GM19043 (cell line): ENCODE results near the gene BTNL8.
A peak's percentile ranks its signal among the peaks of the same experiment; 100 is the strongest.

Experiments used
- ATAC-seq: cut with Tn5 transposase; IDR thresholded peaks from one replicate; pipeline ENCODE4 v1.9.1; 2021; ENCODE audit warnings: low read depth; ENCODE audit not compliant: unreplicated experiment

BTNL8 gene

GRCh38 chr5:180950291-180950949 is 51.5 kb downstream of the BTNL8 start:
- ATAC-seq: no peak

- ATAC-seq: no peak
Measured at GRCh38 chr5:180959661-180960060, 60.7 kb downstream of the BTNL8 start.

GRCh38 chr5:180960209-180960608 is 61.2 kb downstream of the BTNL8 start:
- ATAC-seq: no peak

GRCh38 chr5:180969406-180969805 is 70.4 kb downstream of the BTNL8 start:
- ATAC-seq: no peak

- no peak for ATAC-seq
Measured at GRCh38 chr5:180970336-180970735, 71.4 kb downstream of the BTNL8 start.

- ATAC-seq: no peak
Measured at GRCh38 chr5:180970875-180971274, 71.9 kb downstream of the BTNL8 start.

- ATAC-seq: peak; percentile 29
Measured at GRCh38 chr5:180974612-180975315, 75.8 kb downstream of the BTNL8 start.

- ATAC-seq: peak; percentile 90
Measured at GRCh38 chr5:180975338-180975737, 76.4 kb downstream of the BTNL8 start.

- ATAC-seq: no peak
Measured at GRCh38 chr5:180976518-180976917, 77.6 kb downstream of the BTNL8 start.

- no peak for ATAC-seq
Measured at GRCh38 chr5:180977852-180978251, 78.9 kb downstream of the BTNL8 start.

GRCh38 chr5:180982008-180982741 is 83.2 kb downstream of the BTNL8 start:
- ATAC-seq: no peak

- no peak for ATAC-seq
Measured at GRCh38 chr5:180988016-180988415, 89.1 kb downstream of the BTNL8 start.

- no peak for ATAC-seq
Measured at GRCh38 chr5:180988592-180988991, 89.6 kb downstream of the BTNL8 start, which contains the start of gene BTNL3. Gene BTNL3, plus strand, starts transcription at chr5:180988846. Its CDS starts 183 bp downstream, at chr5:180989029.

GRCh38 chr5:180990086-180990881 is 91.3 kb downstream of the BTNL8 start:
- no peak for ATAC-seq

- no peak for ATAC-seq
Measured at GRCh38 chr5:180990882-180991242, 91.9 kb downstream of the BTNL8 start.
